Measurements from ENCODE around the gene VIPR1.

The VIPR1 gene

DNA sequence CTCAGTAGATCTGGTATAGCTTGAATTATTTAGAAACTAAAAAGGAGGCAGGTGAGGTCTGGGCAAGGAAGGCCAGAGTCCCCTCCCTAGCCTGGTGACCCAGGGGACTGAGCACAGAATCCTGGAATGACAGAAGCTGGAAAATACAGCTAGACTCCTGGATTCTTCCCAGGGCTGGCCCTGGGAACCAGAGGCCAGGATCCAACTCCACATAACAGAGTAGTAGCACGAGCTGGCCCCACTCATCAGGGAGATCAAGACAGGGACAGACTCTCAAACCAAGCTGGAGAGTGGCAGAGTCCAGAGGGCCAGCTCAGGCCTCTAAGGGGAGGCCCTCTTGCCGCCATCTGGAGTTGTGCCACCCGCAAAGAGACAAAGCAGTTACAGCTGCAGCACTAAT lies 10.7 kb downstream of the VIPR1 start:
- no peak for DNase-seq

DNA sequence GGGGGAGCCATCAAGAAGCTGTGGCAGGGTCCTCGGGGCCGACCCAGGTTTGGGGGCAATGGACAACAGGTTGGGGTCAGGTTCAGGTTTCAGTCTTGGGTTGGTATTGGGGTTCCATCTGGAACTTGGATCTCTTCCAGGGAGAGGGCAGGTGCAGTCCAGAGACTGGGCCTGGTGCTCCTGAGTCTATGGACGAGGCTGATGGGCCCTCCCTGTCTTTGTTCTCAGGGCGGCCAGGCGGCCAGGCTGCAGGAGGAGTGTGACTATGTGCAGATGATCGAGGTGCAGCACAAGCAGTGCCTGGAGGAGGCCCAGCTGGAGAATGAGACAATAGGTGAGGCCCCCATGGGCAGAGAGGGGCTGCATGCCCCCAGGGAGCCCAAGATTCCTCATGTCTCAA lies 11.1 kb downstream of the VIPR1 start:
- no peak for DNase-seq

DNA sequence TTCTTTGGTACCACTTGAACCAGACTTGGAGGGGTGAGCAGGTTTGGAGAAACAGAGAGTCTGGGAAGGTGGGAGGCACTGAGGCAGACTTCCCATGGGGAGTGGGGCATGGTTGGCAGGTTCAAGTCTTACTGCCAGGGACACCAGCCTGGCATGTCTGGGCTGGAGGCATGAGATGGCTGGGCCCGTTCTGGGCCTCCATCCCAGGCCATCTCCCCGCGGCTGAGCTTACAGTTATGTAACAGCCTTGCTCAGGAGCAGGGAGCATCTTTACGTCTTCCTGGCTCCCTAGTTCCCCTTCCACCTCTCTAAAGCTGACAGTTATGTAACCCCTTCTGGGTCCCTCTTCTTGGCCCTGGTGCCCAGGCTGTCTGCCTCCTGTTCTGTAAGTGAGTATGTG lies 12.4 kb downstream of the VIPR1 start:
- DNase-seq = no peak

DNA sequence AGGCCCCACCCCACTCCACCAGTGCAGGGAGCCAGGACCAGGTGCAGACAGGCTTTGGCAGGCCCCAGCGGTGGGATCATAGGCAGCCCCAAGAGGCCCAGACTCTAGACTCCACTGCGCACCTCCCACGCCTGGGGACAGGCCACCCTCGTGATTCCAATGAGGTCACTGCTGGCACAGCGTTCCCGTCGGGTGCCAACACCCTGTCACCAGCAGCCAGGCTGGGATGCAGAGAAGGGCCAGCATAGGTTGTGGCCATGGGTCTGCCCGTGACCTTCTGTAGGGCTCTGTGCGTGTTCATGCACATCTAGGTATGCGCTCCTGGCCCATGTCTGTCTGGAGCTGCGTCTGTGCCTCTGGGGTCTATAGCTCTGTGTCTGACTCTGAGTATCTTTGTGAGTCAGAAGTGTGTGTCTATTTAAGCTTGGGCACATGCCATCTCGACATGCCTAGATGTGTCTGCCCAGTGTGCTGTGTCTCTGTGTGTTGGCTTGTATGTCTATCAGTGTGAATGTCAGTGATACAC lies 13.0 kb downstream of the VIPR1 start:
- no peak for DNase-seq

DNA sequence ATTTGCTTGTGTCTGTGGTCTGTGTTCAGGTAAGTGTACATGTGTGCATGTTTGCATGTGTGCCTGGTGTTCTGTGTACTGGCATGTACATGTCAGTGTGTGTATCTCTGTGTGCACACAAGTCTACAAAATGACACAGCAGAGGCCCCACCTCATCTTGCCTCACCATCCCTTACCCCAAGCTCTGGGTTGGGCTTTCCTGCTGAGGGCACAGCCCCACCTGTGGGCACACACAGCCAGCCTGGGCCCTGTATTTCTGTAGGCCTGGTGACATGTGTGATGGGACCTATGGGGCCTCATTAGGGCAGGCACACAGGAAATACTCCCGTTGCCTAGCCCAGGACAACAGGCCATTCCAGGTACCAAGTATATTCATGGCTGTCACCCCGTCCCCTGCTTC lies 13.5 kb downstream of the VIPR1 start:
- no peak for DNase-seq

DNA sequence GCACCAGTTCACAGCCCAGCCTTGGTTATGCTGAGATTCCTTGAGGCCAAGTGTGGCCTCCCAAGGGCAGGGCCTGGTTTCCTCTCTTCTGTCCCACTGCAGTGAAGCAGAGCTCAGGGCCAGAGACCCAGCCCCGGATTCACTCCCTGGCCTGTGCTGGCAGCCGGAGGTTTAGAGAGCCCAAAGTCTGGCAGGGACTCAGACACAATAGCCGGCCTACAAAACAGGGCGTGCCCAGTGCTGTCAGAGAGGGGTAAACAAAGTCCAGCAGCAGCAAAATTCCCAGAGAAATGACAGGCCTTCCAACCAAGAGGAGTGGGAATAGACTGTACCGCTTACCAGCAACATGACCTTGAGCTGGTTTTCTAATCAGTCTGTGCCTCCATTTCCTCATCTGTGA lies 14.0 kb downstream of the VIPR1 start:
- no peak for DNase-seq

DNA sequence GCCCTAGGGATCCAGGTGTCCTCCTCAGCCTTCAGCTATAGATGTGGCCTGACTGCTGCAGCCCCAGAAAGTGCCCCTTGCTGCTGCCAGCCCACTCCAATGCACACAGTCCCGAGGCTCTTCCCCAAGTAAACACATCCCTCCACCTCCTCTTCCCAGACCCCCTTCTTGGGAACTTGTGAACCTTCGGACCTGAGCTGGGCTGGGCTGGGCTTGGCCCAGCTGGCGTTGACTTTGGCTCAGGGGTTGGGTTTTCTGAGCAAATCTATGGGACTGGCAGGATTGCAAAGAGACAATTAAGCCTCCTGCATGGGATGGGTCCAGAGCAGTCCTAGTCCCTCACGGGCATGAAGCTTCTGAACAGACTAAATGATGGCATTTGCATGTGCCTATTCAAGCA lies 14.7 kb downstream of the VIPR1 start:
- no peak for DNase-seq

DNA sequence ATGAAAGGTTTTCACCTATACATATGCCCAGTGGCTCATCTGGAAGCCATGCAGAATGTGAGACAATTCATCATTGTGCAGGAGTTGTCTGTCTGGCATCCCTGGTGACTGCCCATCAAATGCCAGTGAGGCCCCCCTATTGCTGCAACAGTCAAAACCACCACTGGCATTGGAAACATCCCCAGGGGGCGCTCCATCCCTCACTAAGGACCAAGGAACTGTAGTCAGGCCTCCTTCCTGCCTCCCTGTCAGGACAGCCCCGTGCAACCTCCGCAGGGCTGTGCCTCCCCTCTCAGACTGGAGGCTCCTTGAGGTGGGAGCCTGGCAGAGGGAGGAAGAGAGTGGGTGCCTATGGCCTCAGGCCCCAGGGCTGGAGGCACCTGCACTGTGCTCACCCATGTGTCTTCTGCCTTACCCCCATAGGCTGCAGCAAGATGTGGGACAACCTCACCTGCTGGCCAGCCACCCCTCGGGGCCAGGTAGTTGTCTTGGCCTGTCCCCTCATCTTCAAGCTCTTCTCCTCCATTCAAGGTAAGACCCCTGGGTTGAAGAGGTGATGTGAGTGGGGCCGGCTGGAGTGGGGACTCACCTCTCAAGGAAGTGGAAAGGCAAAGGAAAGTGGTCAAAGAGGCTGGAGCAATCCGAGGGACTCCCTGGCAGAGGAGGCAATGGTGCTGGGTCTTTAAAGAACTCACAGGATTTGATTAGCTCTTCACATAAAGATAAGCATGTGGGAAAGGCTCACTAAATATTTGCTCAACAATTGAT lies 16.5 kb downstream of the VIPR1 start:
- no peak for DNase-seq

DNA sequence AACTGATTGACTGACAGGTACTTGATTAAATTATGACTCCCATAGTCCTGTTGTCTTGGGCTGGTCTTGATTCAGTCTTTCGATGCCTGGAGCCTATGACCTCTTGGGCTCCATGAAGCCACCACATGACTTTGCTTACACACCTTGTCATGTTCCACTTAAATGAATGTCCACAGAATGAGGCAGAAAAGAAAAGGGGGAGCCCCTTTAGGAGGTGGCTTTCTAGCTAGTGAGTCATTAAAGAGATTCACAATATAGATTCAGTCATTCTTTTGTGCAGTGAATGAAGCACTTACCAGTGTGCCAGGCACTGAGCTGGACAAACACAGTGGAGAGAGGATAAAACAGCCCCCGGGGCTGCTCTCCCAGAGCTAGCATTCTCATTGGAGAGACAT lies 17.1 kb downstream of the VIPR1 start:
- DNase-seq = no peak

DNA sequence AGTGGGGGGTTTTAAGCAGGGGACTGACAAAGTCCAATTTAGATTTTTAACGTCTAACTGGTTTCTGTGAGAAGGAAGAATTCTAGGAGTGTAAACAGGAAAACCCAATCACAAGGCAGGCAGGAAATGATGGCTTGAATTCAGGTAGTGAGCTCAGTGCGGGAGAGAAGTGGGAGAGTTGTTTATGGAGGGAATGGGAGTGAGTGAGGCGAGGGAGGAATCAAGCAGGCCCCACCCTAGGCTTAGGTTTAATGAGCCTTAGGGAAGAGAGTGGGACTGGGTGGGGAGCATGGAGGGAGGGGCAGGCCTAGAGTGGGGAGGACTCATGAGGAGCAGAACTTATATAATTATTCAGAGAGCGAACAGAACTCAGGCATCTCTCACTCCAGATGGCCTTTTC lies 17.9 kb downstream of the VIPR1 start:
- DNase-seq = no peak

DNA sequence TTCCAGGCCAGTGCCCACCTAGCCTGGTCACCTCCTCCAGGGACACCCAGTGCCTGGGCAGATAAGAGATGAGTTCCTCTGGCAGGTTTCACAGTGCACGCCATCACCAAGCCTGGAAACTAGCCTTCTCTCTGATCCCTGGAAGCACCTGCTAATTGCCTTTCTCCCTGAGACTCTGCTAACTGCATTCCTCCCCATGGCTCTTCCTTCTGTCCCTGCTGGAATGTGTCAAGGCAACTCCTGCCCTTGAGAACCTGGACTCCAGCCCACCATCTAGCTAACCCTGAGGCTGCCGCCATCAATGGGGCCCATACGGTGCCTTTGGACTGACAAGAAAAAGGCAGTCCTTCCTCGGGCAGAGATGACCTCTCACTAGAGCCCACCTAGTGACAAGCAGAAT lies 18.5 kb downstream of the VIPR1 start:
- no peak for DNase-seq

DNA sequence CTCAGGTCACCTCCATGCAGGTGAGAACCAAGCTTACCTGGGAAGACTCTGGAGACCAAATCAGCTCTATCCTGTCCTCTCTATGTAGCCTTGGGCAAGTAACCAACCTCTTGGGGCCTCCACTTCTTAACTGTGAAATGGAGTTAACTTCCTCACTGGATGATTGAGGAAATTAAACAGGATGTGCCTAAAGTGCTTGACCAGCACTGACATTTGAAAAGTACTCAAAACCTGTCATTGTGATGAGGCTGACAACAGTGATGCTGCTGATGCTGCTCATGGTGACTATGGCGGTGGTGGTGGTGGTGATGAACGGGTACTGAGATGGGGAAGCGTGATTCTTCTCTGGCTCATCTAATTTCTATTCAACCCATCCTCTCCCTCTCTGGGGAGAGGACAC lies 22.3 kb downstream of the VIPR1 start:
- no peak for DNase-seq

DNA sequence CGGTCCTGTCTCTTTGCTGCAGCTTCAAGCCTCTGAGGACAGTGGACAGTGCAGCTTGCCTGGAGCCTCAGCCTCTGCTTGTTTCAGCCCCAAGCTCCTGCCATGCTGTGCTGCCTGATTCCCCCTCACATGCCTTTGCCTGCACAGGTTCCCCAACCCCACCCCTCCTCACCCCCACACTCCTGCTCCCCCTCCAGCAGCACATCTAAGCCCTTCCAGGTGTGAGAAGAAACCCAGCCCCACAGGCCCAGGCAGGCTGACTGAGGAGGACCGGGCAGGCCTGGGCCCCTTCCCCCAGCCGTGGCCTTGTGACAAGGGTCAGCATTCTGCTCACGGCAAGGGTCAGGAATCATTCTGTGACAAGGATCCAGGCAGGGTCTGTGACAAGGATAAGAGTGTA lies 22.8 kb downstream of the VIPR1 start:
- DNase-seq = no peak

DNA sequence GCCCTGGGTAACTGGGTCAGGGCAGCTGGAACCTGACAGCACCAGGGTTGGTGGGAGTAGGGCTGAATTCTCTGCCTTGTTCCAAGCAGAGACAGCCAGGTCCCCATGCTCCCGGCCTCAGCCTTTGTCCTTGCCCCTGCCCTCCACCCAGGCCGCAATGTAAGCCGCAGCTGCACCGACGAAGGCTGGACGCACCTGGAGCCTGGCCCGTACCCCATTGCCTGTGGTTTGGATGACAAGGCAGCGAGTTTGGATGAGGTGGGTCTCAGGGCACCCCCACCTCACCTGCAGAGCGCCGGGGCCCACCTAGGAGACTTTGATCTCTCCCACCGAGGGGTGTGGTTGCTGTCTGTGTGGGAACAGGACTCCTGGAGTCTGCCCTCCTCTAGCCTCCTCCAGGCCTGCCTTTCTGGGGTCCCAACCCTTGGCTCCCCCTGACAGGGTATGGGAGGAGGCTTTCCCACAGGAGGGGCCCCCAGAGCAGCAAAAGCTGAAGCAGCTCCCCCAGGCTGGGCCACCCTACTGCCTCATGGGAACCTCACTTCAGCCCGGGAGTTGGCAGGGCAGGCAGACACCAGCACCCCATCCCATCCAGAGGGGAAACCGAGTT lies 23.4 kb downstream of the VIPR1 start:
- no peak for DNase-seq

DNA sequence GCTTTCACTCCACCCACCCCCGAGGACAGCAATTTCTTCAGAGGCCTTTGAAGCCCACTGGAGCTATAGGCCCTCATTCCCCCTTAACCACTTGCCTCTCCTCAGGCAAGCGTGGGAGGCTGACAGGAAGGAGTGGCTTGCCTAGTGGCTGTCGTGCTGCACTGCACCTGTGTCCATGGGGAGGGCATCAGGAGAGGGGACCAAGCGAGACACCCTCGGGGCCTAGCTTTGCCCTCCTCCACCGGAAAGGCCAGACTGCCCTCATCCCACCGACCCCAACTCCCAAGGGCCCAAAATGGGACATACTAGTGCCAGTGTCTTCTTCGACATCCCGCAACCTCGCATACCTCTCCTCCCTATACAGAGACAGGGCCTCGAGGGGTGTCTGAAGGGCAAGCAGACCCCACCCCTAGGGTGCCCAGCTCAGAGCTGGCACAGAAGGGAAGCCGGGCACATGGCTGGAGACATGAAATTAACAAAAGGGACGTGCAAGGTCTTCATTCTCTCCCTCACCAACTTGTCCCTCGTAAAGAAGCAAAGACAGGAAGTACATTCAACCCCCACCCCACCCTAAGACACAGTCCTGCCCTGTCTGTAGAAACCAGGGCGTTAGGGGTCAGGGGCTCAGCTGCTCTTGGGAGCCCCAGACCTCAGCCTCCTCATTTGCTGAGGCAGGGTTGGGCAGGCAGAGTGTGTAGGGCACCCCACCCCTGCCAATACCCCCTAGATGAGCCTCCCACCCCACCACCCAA lies 24.3 kb downstream of the VIPR1 start:
- DNase-seq = peak; percentile 46

DNA sequence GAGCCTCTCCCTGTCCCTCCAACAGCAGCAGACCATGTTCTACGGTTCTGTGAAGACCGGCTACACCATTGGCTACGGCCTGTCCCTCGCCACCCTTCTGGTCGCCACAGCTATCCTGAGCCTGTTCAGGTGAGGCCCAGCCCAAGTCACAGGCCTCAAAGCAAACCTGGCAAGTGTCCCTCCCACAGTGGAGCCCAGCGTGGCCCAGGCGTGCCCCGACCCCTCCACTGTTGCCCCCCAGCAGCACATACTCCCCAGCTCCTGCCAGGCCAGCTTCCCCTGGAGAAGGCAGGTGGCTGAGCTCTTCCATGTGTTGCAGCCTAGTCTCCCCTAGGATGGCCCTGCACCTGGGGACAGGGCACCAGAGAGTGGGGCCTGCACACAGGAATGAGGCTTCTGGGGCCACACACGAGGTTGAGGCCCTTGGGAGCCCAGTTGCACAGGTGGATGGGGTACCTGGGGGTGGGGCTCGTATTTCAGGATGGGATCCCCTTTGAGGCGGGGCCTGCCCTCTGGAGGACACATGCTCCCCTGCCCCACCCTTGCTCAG lies 25.0 kb downstream of the VIPR1 start:
- no peak for DNase-seq

DNA sequence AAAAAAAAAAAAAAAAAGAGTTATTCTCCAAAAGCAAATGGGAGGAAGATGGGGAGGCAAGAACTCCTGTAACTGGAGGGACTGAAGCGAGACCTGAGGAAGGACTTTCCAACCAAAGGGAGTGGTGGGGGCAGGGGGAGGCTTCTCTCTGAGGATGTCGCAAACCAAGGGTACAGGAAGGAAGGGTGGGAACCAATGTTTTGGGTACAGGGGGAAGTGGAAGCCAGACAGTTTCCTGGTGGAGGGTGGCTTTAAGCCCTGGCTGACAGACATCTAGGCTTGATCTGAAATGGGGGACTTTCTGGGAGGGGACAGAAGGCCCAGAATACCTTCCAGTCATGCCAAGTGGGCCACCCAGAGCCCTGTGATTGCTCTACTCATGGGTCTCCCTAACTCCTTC lies 27.0 kb downstream of the VIPR1 start:
- no peak for DNase-seq

DNA sequence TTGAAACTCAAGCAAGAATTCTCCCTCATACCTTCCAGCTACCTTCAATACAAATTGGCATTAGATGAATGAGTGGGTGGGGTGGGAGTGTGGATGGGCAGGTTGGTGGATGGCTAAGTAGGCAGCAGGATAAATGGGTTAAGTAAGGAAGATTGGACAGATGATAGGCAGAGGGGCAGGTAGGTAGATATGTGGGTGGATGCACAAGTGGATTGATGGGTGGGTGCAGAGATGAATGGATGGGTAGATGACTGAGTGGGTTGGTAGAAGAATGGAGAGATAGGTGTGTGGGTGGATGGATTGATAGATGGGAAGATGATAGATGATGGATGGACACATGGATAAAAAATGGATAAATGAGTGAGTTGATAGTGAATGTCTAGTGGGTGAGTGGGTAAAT lies 27.6 kb downstream of the VIPR1 start:
- no peak for DNase-seq

DNA sequence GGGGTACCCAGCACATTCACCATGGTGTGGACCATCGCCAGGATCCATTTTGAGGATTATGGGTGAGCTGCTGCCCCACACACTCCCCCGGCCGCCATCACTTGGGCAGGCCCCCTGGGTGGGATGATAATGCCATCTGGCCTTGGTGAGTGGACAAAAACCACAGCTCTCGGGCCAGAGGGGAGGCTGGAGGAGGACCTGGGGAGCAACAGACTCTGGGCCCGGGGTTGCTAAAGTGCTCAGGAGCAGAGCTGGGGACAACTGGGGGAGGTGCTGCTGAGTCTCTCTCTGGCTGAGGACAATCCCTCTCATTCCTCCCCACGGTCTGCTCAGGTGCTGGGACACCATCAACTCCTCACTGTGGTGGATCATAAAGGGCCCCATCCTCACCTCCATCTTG lies 29.0 kb downstream of the VIPR1 start:
- no peak for DNase-seq

DNA sequence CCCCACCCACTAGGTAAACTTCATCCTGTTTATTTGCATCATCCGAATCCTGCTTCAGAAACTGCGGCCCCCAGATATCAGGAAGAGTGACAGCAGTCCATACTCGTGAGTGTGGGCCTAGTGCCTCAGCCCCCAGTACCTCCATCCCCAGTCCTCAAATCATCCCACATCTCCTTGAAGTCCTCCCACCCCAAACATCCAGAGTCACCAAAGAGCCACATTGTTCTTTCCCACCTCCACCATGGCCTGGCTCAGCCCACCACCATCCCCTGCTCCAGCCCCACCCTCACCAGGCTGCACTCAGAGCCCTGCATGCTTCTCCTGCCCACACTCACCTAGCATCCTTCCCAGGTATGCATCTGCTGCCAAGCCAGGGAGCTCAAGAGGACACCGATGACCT lies 29.8 kb downstream of the VIPR1 start:
- DNase-seq = no peak

DNA sequence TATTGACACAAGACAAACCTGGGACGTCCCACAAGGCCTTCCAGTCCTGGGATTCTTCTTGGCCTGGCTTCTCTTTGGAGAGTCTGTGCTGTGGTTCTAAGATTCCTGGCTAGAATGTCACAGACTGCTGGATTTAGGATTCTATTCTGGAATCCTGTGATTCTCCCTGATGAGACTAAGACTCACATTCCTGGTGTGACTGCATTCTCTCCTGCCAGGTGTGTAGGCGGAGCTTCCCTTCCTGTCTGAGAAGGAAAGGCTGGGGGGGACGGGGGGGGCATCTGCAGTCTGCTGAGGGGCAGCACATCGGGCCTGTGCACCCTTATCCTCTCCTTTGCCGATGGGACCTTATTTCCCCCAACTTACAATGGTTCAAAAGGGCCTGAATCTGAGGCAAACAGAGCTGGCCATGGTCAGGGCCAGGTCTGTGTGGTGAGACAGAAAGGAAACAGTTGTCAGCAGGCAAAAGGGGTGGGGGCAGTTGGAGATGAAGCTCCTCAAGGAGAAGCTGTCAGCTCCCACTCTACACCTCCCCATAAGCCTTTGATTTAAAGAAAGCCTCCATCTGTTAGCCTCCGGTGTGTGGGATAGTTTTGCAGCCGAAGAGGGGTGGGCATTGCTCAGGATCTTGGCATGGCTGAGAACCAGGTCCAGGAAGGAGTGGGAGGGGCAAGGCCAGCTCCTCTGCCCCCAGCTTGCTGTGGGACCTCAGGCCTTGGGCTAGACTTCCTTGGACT lies 30.9 kb downstream of the VIPR1 start:
- no peak for DNase-seq

DNA sequence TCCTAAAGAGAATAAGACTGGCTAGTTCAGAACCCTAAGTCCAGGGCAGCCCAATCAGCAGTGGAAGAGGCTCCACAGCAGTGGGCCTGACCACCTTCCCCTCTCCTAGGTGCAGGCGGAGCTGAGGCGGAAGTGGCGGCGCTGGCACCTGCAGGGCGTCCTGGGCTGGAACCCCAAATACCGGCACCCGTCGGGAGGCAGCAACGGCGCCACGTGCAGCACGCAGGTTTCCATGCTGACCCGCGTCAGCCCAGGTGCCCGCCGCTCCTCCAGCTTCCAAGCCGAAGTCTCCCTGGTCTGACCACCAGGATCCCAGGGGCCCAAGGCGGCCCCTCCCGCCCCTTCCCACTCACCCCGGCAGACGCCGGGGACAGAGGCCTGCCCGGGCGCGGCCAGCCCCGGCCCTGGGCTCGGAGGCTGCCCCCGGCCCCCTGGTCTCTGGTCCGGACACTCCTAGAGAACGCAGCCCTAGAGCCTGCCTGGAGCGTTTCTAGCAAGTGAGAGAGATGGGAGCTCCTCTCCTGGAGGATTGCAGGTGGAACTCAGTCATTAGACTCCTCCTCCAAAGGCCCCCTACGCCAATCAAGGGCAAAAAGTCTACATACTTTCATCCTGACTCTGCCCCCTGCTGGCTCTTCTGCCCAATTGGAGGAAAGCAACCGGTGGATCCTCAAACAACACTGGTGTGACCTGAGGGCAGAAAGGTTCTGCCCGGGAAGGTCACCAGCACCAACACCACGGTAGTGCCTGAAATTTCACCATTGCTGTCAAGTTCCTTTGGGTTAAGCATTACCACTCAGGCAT lies 33.7 kb downstream of the VIPR1 start:
- peak; percentile 39 for DNase-seq
